Measurements from ENCODE around the gene DMD.

DMD gene

GRCh38 chrX:32749070-32749469 lies 462.3 kb downstream of the DMD start:
- TF ChIP-seq FOXP2 (optimal IDR thresholded peaks at IDR 0.05; ENCODE audit: borderline replicate concordance, extremely low read depth, extremely low read length, insufficient read depth) = no peak
- TF ChIP-seq, protein P1, sequence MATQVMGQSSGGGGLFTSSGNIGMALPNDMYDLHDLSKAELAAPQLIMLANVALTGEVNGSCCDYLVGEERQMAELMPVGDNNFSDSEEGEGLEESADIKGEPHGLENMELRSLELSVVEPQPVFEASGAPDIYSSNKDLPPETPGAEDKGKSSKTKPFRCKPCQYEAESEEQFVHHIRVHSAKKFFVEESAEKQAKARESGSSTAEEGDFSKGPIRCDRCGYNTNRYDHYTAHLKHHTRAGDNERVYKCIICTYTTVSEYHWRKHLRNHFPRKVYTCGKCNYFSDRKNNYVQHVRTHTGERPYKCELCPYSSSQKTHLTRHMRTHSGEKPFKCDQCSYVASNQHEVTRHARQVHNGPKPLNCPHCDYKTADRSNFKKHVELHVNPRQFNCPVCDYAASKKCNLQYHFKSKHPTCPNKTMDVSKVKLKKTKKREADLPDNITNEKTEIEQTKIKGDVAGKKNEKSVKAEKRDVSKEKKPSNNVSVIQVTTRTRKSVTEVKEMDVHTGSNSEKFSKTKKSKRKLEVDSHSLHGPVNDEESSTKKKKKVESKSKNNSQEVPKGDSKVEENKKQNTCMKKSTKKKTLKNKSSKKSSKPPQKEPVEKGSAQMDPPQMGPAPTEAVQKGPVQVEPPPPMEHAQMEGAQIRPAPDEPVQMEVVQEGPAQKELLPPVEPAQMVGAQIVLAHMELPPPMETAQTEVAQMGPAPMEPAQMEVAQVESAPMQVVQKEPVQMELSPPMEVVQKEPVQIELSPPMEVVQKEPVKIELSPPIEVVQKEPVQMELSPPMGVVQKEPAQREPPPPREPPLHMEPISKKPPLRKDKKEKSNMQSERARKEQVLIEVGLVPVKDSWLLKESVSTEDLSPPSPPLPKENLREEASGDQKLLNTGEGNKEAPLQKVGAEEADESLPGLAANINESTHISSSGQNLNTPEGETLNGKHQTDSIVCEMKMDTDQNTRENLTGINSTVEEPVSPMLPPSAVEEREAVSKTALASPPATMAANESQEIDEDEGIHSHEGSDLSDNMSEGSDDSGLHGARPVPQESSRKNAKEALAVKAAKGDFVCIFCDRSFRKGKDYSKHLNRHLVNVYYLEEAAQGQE (IDR thresholded peaks at IDR 0.05; ENCODE audit: insufficient read depth in 1 of 2, low read depth in 2 of 2, low read length in 2 of 2) = no peak
- no peak for TF ChIP-seq SIN3A (IDR thresholded peaks at IDR 0.05; ENCODE audit: borderline replicate concordance, insufficient read depth, low read length)
- TF ChIP-seq TAF1 (IDR thresholded peaks at IDR 0.05; ENCODE audit: borderline replicate concordance, insufficient read depth, low read length) = no peak
- TF ChIP-seq POLR2AphosphoS5 (IDR thresholded peaks at IDR 0.05; ENCODE audit: low read depth, low read length) = no peak

GRCh38 chrX:32745323-32745722 lies 466.0 kb downstream of the DMD start:
- no peak for TF ChIP-seq FOXP2 (optimal IDR thresholded peaks at IDR 0.05; ENCODE audit: borderline replicate concordance, extremely low read depth, extremely low read length, insufficient read depth)

DNA sequence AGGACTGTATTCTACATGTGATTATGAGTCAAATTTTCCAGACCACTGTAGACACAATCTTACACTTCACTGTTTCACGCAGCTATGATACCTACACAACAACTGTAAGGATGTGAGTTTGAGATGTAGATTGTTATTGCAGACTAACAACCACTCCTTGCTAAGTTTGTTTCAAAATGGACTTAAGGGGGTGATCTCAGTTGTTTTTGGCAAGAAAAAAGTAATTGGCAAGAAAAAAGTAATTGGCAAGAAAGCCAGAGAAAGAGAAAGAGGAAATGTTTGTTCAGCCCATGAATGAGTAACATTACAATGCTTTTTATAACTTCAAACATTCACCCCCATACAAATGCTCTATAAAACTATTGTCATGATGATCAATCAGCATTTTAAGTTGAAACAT lies 466.4 kb downstream of the DMD start:
- TF ChIP-seq, protein P1 (IDR thresholded peaks at IDR 0.05; ENCODE audit: insufficient read depth in 1 of 2, low read depth in 2 of 2, low read length in 2 of 2) = no peak
- no peak for TF ChIP-seq SIN3A (IDR thresholded peaks at IDR 0.05; ENCODE audit: borderline replicate concordance, insufficient read depth, low read length)
- no peak for TF ChIP-seq POLR2AphosphoS5 (IDR thresholded peaks at IDR 0.05; ENCODE audit: low read depth, low read length)
- TF ChIP-seq FOXP2 (optimal IDR thresholded peaks at IDR 0.05; ENCODE audit: borderline replicate concordance, extremely low read depth, extremely low read length, insufficient read depth) = no peak
- TF ChIP-seq TAF1 (IDR thresholded peaks at IDR 0.05; ENCODE audit: borderline replicate concordance, insufficient read depth, low read length) = no peak

DNA sequence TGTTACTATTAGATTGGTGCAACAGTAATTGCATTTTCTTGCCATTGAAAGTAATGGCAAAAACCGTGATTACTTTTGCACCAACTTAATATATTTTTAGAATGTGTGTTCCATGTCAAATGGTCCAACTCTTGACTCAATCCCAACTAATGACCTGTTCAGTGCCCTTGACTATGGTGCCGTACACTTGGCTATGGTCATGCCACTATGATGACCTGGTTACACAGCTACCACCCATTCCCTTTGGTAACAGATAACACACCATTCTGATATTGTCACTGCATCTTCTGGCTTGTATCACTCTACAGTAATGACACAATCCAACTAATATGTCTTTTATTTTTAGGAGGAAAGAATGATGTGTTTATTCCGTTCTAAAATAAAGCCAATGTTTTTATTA lies 469.4 kb downstream of the DMD start:
- no peak for TF ChIP-seq POLR2AphosphoS5 (IDR thresholded peaks at IDR 0.05; ENCODE audit: low read depth, low read length)
- TF ChIP-seq, protein P1 (IDR thresholded peaks at IDR 0.05; ENCODE audit: insufficient read depth in 1 of 2, low read depth in 2 of 2, low read length in 2 of 2) = no peak
- no peak for TF ChIP-seq FOXP2 (optimal IDR thresholded peaks at IDR 0.05; ENCODE audit: borderline replicate concordance, extremely low read depth, extremely low read length, insufficient read depth)
- TF ChIP-seq SIN3A (IDR thresholded peaks at IDR 0.05; ENCODE audit: borderline replicate concordance, insufficient read depth, low read length) = no peak
- no peak for TF ChIP-seq TAF1 (IDR thresholded peaks at IDR 0.05; ENCODE audit: borderline replicate concordance, insufficient read depth, low read length)

DNA sequence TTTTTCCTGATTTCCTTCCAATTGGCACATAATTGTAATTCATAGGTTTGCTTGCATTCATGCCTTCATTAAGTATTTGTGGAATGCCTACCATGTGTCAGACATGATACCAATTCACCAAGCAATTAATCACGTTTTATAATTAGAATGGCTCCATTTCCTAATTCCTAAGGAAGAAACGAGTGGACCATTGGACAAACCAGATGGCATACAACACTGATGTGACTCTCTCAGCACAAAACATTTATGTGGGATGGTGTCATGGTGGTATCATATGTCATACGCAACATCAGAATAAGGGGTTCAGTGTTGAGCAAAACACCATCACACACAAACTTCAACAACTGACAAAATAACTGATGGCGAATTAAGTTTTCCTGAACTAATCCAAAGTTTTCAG lies 502.8 kb downstream of the DMD start:
- TF ChIP-seq POLR2AphosphoS5 (IDR thresholded peaks at IDR 0.05; ENCODE audit: low read depth, low read length) = no peak
- TF ChIP-seq SIN3A (IDR thresholded peaks at IDR 0.05; ENCODE audit: borderline replicate concordance, insufficient read depth, low read length) = no peak
- TF ChIP-seq FOXP2 (optimal IDR thresholded peaks at IDR 0.05; ENCODE audit: borderline replicate concordance, extremely low read depth, extremely low read length, insufficient read depth) = no peak
- TF ChIP-seq TAF1 (IDR thresholded peaks at IDR 0.05; ENCODE audit: borderline replicate concordance, insufficient read depth, low read length) = no peak
- TF ChIP-seq, protein P1 (IDR thresholded peaks at IDR 0.05; ENCODE audit: insufficient read depth in 1 of 2, low read depth in 2 of 2, low read length in 2 of 2) = no peak
